Gastroesophageal sphincter (tissue), 4 donors: ENCODE measurements around the gene MYT1. TPM values are rescaled to one million over a fixed set of nuclear protein-coding genes. Genes with fewer than 3 reads are reported as not detected.

Source experiments
- ATAC-seq: fragments of 150-250 bp; one replicate; pipeline ENCODE4 v1.9.1; 2016; ENCODE audit warnings: mild to moderate bottlenecking, moderate library complexity
- H3K27ac ChIP-seq, 4 donors: fragments of 200-600 bp; sonication (generic) in 3 of 4; 1 replicate in 3 of 4; 2 replicates in 1 of 4; pipeline ENCODE4 v1.5.1; 2016 to 2019
- H3K27me3 ChIP-seq: fragments of 200-600 bp; sonication (generic); one replicate; pipeline ENCODE4 v1.5.1; 2019
- H3K36me3 ChIP-seq, 2 donors: fragments of 200-600 bp; sonication (generic); one replicate each; pipeline ENCODE4 v1.5.1; 2019; ENCODE audit warnings: control low read depth in 1 of 2
- H3K4me1 ChIP-seq, 3 donors: fragments of 200-600 bp; sonication (generic); 1 replicate in 2 of 3; 2 replicates in 1 of 3; pipeline ENCODE4 v1.5.1; 2016 to 2019; ENCODE audit warnings: control low read depth in 2 of 3
- H3K4me3 ChIP-seq, 2 donors: fragments of 200-600 bp; sonication (generic); one replicate each; pipeline ENCODE4 v1.5.1; 2019; ENCODE audit warnings: mild to moderate bottlenecking in 1 of 2, moderate library complexity in 1 of 2
- H3K9me3 ChIP-seq, 3 donors: fragments of 200-600 bp; sonication (generic); one replicate each; pipeline ENCODE4 v1.5.1; 2017 to 2019; ENCODE audit warnings: control low read depth in 2 of 3
- CTCF ChIP-seq, 4 experiments: fragments of 200-600 bp in 2 of 4; fragments of 450-650 bp in 2 of 4; sonication (generic) in 1 of 4; IDR thresholded peaks; one replicate each; pipeline ENCODE4 v1.5.1; 2017 to 2019; ENCODE audit warnings: antibody characterized with exemption in 4 of 4, mild to moderate bottlenecking in 2 of 4, moderate library complexity in 2 of 4
- EP300 ChIP-seq: sonication (generic); formaldehyde crosslinking; IDR thresholded peaks from one replicate; pipeline ENCODE4 v1.6.1; 2017; ENCODE audit warnings: antibody characterized with exemption, mild to moderate bottlenecking
- POLR2A ChIP-seq, 2 donors: fragments of 450-650 bp; IDR thresholded peaks; one replicate each; pipeline ENCODE4 v1.6.1; 2017; ENCODE audit warnings: antibody characterized with exemption in 2 of 2, mild to moderate bottlenecking in 2 of 2, moderate library complexity in 1 of 2
- POLR2AphosphoS5 ChIP-seq: sonication (generic); formaldehyde crosslinking; IDR thresholded peaks from one replicate; pipeline ENCODE4 v1.6.1; 2017; ENCODE audit warnings: antibody characterized with exemption
- WGBS, 2 donors: methylation state at CpG; one replicate each; pipeline ENCODE4 v1.1.5; 2018; ENCODE audit warnings: low coverage in 1 of 2; 5-methylcytosine and 5-hydroxymethylcytosine counted together
- total RNA-seq, 4 donors: library from RNA; depleted of rRNA; stranded (reverse); fragments of >200 nt; gene quantifications; one replicate each; pipeline ENCODE4 v1.1.0, GENCODE V29; 2016

Gene MYT1
- total RNA-seq, 4 donors from 2014 or later: 0.04 to 0.27 TPM; not detected in 2

DNA sequence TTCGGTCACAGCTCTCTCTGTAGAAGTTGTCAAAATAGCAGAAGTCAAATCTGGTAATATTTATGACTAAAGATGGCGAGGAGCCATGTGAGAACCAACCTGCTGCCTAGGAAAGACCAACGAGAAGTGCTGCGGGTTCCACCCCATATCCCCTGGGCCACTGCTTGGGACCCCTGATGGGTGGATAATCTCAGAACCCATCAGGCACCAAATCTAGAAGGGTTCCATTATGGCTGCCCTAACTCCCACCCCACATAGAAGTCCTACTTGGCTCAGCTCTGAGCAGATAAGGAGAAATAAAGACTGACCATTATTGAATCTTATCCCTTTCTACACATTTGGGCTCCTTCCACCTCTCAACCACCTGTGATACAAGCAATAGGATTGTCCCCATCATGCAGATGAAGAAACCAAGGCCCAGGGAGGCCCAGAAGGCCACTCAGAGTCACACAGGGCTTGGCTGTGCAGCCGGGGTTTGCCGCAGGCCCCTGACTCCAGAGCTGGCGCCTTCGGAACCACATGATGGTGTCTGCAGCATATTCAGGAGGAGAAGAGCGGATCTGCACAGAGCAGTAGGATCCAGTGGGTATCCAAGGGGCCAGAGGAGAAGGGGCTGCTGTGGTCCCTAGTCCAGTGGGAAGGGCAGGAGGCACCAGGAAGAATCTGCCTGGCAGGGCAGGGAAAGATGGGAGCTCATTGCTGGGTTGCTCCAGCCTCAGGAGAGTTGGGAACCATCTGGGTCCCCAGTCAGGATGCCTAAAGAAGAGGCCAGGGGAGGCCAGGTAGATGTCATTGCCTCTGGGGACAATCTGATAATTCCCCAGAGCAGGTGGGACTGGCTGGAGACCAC lies 81.7 kb downstream of the MYT1 start:
- no peak for ATAC-seq
- no peaks in the 10 kb centered on the region for H3K36me3 ChIP-seq
- TF ChIP-seq EP300 (no peak), POLR2AphosphoS5 (no peak), CTCF (IDR thresholded peaks at IDR 0.05) (no peak), POLR2A (IDR thresholded peaks at IDR 0.05) (no peak)
- 57 to 83% methylated on average over 1 to 4 of the region's 9 CpGs for WGBS, 2 donors
- no peak overlapping the region for H3K27ac ChIP-seq
- H3K4me1 ChIP-seq: no peaks in the 10 kb centered on the region
- H3K27me3 ChIP-seq: peaks cover 35% of the 10 kb centered on the region
- no peak overlapping the region for H3K4me3 ChIP-seq
- H3K9me3 ChIP-seq: no peaks in the 10 kb centered on the region

GRCh38 chr20:64246616-64247306 lies 82.5 kb downstream of the MYT1 start:
- 66% methylated on average over 7 of the region's 10 CpGs; no CpG with 5 or more reads in 1 of the 2 donors for WGBS, 2 donors
- TF ChIP-seq POLR2A (IDR thresholded peaks at IDR 0.05) (no peak), EP300 (no peak), CTCF (IDR thresholded peaks at IDR 0.05) (no peak)
- Histone ChIP-seq H3K9me3 (no peaks in the 10 kb centered on the region), H3K4me3 (no peak overlapping the region), H3K27me3 (peaks cover 35% of the 10 kb centered on the region), H3K27ac (no peak overlapping the region), H3K36me3 (no peaks in the 10 kb centered on the region), H3K4me1 (no peaks in the 10 kb centered on the region)
- ATAC-seq: no peak

DNA sequence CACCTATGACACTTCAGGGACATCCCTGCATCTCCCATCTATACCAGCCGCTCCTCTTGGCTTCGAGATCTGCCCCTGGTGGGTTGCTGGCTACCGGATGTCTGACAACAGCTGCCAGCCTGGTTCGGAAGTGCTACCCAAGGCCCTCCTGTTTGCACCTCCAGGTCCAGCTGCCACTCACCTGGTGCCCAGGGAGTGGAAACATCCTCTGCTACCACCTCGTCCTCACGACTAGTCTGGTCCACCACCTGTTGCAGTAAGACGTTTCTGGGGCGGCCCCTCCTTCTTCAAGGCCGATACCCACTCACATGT lies 83.0 kb downstream of the MYT1 start:
- H3K36me3 ChIP-seq: no peaks in the 10 kb centered on the region
- TF ChIP-seq EP300: no peak
- 80 to 85% methylated on average over 1 to 6 of the region's 9 CpGs for WGBS, 2 donors

GRCh38 chr20:64247970-64248841 lies 84.0 kb downstream of the MYT1 start:
- Histone ChIP-seq H3K4me1 (no peaks in the 10 kb centered on the region), H3K4me3 (no peak overlapping the region), H3K27me3 (peaks cover 44% of the 10 kb centered on the region), H3K36me3 (no peaks in the 10 kb centered on the region), H3K27ac (no peak overlapping the region), H3K9me3 (no peaks in the 10 kb centered on the region)
- 50 to 67% methylated on average over 5 to 9 of the region's 33 CpGs for WGBS, 2 donors
- no peak for TF ChIP-seq POLR2A (IDR thresholded peaks at IDR 0.05)
- no peak for TF ChIP-seq POLR2AphosphoS5
- TF ChIP-seq EP300: no peak
- TF ChIP-seq CTCF (IDR thresholded peaks at IDR 0.05): no peak
- ATAC-seq: no peak

More for the DNA sequence above, 83.0 kb downstream of the MYT1 start:
- no peak overlapping the region for H3K27ac ChIP-seq
- ATAC-seq: no peak
- H3K27me3 ChIP-seq: peaks cover 37% of the 10 kb centered on the region
- H3K4me3 ChIP-seq: no peak overlapping the region
- H3K4me1 ChIP-seq: no peaks in the 10 kb centered on the region
- no peaks in the 10 kb centered on the region for H3K9me3 ChIP-seq

DNA sequence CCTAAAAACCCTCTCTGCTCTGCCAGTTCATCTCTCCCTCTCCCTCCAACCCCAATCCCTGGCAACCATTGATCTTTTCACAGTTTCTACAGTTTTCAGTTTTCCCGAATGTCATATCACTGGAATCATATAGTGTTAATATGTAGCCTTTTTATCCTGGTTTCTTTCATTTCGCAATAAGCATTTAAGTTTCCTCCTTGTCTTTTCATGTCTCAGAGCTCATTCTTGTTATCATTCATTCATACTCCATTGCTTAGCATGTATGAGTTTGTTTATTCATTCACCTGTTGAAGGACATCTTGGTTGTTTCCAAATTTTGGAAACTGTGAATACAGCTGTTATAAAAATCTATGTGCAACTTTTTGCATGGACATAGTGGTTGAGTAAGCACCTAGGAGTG lies 85.8 kb downstream of the MYT1 start:
- H3K4me3 ChIP-seq: no peak overlapping the region
- H3K9me3 ChIP-seq: no peaks in the 10 kb centered on the region
- peaks cover 0 to 3% (median 0%) of the 10 kb centered on the region in 3 donors for H3K4me1 ChIP-seq
- no peak for ATAC-seq
- H3K36me3 ChIP-seq: no peaks in the 10 kb centered on the region
- H3K27me3 ChIP-seq: peaks cover 44% of the 10 kb centered on the region
- WGBS, 2 donors: 69 to 78% methylated on average over 2 of the region's 2 CpGs
- no peak for TF ChIP-seq EP300
- no peak for TF ChIP-seq POLR2AphosphoS5
- no peak for TF ChIP-seq POLR2A (IDR thresholded peaks at IDR 0.05)
- no peak for TF ChIP-seq CTCF (IDR thresholded peaks at IDR 0.05)
- no peak overlapping the region for H3K27ac ChIP-seq
